Mammary epithelial cell (primary cell): ENCODE results near the gene ITPRID2.

Source experiments
- EZH2 ChIP-seq: IDR thresholded peaks from 2 replicates; pipeline ENCODE4 v1.6.1; 2012; ENCODE audit warnings: low read length, inconsistent platforms, borderline replicate concordance
- TF ChIP-seq, protein P1 (sequence below), 2 donors: IDR thresholded peaks in 1 of 2; conservative IDR thresholded peaks in 1 of 2; 2 replicates each; pipeline ENCODE4 v1.5.1; 2011 to 2012; ENCODE audit warnings: inconsistent platforms in 2 of 2, low read length in 2 of 2, mild to moderate bottlenecking in 2 of 2, control low read depth in 1 of 2, low read depth in 1 of 2; ENCODE audit not compliant: insufficient read depth in 1 of 2; ENCODE audit errors: extremely low read depth in 1 of 2

DNA sequence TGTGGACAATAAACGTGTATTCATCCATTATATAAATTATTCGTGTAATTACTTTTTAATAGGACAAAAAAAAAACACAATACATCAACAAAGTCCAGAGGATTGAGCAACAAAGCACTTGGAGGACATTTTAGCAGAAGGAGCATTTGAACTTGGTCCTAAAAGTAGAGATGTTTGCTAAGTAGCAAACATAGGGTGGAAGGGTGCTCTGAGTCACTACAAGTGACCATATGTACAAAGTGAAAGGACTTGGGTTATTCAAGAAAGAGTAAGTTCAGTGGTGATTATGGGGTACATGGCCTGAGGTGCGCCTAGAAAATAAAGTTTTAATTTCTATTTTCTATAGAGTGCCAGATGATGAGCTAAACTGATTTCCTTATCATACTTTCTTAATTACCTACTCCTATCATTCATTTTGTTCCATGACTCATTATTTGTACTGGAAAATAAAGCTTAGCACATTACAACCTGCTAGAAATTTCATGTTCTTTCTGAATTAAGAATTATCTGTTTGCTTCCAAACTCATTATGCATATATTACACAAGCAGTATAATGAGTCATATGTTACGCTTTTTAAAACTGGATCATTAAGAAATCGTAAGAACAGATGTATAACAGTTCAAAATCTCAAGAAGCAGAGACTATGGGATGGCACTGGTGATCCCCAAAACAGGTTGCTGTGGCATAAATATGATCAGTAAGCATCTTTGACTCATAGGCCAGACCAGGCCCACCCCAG, 81.1 kb downstream of the ITPRID2 start:
- TF ChIP-seq, protein P1, sequence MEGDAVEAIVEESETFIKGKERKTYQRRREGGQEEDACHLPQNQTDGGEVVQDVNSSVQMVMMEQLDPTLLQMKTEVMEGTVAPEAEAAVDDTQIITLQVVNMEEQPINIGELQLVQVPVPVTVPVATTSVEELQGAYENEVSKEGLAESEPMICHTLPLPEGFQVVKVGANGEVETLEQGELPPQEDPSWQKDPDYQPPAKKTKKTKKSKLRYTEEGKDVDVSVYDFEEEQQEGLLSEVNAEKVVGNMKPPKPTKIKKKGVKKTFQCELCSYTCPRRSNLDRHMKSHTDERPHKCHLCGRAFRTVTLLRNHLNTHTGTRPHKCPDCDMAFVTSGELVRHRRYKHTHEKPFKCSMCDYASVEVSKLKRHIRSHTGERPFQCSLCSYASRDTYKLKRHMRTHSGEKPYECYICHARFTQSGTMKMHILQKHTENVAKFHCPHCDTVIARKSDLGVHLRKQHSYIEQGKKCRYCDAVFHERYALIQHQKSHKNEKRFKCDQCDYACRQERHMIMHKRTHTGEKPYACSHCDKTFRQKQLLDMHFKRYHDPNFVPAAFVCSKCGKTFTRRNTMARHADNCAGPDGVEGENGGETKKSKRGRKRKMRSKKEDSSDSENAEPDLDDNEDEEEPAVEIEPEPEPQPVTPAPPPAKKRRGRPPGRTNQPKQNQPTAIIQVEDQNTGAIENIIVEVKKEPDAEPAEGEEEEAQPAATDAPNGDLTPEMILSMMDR (conservative IDR thresholded peaks at IDR 0.05 in 1 of 2, IDR thresholded peaks at IDR 0.05 in 1 of 2; ENCODE audit: extremely low read depth in 1 of 2, insufficient read depth in 1 of 2, low read depth in 1 of 2, low read length in 2 of 2): no peak
- TF ChIP-seq EZH2: no peak
